SK-N-DZ (cell line): ENCODE results near the gene SORD.
"Not testable (repeated sequence)": the region's sequence is repeated elsewhere in the genome, so short reads cannot be mapped to it uniquely, and the experiment has no call there.

Source experiments
- DNase-seq: peaks from one replicate; pipeline ENCODE4 v3.0.0-alpha.2; 2015; ENCODE audit warnings: low spot score

The SORD gene

DNA sequence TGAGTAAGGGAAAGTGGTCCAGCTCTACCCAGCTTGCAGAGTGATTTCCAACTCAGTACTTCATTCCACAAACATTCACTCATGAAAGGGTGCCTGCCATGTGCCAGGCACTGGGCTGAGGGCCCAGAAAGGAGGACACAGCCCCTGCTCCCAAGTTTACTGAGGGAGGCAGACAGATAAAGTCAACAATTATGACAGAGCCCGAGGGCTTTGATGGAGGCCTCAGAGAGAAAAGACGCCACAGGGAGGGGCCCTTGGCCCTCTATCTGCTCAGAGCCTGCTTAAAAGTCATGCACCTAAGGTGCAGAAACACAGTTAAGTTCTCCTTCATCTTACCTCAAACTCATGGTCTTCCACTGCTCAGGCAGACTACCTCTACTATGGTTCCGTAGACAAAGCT is 1.7 kb downstream of the SORD start:
- not testable (repeated sequence) for DNase-seq

DNA sequence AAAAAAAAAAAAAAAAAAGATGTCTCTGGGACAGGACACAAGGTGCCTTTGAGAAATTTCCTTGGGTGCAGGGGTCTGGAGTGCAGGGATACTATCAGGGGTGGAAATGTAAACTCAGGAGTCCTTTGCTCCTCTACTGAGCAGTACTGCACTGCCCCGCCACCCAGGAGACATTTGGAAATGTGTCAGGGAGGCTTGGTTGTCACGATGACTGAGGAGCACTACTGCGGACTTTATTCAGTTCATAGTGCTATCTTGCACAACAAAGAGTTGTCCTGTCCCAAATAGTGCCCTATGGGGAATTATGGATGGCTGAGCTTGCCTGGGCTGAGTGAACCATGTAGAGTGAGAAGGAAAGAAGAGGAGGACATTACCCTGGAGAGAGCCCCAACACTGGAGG is 2.6 kb downstream of the SORD start:
- not testable (repeated sequence) for DNase-seq

DNA sequence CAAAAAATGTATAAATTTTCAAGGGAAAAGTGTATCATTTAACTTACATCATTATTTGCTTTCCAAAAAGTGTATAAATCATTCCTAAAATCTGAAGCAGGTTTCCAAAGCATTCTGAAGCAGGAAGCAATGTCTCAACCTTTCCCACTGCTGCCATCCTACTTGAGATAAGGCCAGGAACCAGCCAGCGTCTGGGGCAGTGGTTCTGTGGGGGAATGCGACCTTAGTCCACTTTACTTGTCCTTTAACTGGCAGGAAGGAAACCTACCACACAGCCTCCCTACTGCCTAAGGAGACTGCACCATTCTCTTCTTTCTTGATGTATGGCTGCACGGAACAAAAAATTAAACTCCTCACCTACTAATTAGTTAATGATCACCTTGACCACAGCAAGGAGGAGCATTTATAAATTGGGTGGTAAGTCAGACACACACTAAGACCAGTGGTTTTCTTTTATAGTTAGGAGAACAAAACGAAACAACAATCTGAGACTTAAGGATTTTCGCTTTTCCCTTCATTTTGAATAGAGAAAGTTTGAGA is 3.7 kb downstream of the SORD start:
- no peak for DNase-seq

DNA sequence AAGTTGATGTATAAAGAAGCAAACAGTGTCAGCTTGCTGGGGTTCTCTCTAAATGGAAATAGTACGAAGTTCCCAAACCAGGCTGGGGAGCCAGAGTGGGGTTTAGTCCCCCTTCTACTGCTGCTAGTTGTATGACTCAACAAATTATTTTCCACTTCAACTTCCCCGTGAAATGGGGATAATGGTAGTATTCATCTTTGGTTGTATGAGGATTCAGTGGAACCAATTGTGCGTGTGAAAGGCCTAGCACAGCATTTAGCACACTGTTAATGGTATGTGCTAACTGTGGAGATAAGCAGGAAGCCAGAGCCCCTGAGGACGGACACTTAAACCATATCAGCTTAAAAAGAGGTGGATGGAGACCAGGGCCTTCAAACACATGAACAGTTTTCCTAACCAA is 4.2 kb downstream of the SORD start:
- peak; percentile 38 for DNase-seq

DNA sequence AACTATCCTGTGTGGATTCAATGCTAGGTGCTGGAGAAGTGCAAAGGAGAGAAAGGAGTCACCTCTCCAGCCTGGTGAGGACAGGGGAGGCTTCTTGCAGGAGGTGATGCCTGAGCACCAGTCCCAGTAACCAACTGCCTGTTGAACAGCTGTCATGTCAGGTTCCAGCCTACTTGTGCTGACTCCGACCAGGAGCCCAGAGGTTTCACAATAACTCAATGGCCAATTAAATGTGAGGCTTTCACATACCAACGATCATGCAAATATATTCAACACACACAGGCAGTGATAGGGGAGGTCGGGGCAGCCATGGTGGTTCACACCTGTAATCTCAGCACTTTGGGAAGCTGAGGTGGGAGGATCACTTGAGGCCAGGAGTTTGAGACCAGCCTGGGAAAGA is 7.7 kb downstream of the SORD start:
- DNase-seq, result no peak

DNA sequence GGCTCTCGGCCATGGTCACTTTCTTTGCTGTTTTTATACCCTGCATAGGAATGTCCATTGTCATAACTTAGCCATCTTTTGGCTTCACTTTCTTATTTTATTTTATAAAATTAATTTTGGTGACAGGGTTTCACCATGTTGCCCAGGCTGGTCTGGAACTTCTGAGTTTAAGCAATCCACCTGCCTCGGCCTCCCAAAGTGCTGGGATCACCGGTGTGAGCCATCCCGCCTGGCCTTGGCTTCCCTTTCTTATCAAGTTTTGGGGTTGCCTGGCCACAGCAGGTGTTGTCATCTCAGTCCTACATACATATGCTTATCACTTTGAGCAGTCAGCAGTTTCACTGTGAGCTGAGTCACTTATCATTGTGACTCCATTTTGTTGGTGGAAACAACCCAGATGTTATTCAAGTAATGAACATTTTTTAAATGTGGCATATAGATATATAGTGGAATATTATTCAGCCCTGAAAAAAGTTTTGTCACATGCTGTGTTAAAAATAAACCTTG is 8.6 kb downstream of the SORD start:
- DNase-seq, result not testable (repeated sequence)

DNA sequence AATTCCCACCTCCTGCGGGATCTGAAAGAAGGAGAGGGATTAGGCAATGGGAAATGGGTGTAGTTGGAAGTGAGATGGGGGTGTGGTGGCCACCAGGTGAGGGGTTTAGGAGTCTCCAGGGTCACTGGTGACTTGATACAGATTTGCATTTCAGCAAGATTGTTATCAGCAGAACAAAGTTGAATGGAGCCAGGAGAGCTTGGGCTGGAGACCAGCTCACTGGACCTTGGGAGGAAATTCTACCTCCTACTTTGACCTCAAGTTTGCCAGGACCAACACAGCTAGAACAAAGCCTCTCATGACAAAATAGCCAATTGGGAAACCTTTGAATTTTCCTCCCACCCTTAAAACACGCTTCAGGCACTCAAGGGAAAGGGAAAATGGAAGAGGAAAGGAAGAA is 9.5 kb downstream of the SORD start:
- DNase-seq, result not testable (repeated sequence)

DNA sequence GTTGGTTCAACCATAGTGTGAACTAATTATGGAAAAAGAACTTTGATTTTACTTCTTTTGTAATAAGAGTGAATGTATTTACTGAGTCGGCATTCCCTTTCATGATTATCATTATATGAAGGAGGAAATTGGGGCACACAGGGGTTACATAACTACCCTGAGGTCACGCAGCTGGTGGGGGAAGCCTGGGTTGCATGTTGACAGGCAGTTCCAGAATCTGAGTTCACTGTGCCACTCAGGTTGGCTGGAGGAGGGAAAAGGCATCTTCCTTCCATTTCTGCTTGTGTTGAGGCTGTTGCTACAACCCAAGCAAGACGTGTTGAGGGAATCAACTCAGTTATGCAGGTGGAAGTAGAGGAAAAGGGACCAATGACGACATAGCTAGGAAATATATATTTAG is 11.1 kb downstream of the SORD start:
- DNase-seq, result not testable (repeated sequence)

DNA sequence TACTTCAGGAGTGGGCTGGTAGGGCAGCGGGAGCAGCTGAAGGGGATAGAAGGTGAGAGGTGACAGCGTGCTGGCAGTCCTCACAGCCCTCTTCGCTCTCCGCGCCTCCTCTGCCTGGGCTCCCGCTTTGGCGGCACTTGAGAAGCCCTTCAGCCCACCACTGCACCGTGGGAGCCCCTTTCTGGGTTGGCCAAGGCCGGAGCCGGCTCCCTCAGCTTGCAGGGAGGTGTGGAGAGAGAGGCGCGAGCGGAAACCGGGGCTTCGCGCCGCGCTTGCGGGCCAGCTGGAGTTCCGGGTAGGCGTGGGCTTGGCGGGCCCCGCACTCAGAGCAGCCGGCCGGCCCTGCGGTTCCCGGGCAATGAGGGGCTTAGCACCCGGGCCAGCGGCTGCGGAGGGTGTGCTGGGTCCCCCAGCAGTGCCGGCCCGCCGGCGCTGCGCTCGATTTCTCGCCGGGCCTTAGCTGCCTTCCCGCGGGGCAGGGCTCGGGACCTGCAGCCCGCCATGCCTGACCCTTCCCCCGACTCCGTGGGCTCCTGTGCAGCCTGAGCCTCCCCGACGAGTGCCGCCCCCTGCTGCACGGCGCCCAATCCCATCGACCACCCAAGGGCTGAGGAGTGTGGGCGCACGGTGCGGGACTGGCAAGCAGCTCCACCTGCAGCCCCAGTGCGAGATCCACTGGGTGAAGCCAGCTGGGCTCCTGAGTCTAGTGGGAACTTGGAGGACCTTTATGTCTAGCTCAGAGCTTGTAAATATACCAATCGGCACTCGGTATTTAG is 11.8 kb downstream of the SORD start:
- DNase-seq, result not testable (repeated sequence)

DNA sequence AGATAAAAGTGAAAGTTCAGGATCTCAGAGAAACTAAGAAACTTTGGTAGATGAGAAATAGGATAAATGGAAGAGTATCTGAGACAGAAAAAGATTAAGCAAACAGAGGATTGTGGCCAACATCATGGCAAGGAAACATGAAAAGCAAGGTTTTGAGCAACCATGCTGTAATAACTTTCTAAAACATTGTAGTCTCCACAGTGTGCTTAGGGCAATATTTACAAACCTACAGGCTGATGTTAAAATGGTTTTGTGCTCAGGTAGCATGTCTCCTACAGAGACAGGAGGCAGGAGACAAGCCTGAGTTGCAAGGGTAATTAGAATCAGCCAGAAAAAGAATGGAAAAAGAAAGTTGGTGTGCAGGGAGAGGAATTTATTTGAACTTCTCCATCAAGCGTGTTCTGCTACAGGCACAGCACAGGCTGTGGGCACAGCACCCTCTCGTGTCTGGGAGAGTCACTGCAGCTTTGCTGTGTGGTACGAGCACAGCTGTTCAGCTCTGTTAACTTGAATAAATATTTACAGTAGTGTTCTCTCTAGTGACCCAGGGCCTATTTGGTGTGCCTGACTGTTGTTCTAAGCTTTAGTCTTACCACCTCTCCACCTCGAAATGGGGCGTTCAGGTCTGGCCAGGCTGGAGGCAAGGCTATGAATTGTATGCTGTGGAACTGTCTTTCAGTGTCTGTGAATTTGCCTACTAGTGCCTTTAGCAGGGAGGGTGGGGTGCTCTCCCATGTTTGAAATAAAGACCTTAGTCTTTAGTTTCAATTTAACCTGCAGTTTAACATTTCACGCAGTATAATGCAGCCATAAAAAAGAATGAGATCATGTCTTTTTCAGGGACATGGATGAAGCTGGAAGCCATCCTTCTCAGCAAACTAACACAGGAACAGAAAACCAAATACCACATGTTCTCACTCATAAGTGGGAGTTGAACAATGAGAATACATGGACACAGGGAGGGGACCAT is 14.1 kb downstream of the SORD start:
- peak; percentile 57 for DNase-seq

DNA sequence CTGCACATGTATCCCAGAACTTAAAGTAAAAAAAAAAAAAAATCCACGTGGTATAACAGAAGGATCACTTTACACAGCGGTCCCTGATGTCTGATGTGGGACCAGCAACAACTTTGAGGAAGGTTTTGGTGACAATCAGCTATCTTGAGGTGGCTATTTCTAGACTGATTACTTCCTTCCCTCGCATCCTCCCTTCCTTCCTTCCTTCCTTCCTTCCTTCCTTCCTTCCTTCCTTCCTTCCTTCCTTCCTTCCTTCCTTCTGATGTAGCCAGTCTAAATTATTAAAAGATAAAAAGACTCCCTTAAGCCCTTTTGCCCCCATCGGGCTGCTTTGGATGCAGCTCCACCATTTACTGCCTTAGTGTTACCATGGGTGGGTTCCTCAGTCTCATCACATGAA is 14.9 kb downstream of the SORD start:
- no peak for DNase-seq

DNA sequence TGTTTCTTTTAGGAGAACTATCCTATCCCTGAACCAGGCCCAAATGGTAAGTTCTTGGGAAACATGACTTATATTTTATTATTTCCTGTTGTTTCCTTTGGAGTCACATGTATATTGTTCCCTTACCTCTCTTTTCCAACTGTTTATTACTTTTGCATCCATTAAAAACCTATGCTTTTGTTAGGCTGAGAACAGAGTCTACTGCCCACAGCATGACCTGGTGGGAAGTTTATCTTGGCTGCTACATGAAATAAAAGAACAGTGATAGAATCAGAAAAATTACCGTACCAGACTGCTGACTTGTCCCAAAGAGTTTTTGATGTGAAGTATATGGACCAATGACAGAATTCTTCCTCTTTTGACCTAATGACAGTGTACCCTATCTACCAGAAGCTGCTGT is 17.4 kb downstream of the SORD start:
- not testable (repeated sequence) for DNase-seq

DNA sequence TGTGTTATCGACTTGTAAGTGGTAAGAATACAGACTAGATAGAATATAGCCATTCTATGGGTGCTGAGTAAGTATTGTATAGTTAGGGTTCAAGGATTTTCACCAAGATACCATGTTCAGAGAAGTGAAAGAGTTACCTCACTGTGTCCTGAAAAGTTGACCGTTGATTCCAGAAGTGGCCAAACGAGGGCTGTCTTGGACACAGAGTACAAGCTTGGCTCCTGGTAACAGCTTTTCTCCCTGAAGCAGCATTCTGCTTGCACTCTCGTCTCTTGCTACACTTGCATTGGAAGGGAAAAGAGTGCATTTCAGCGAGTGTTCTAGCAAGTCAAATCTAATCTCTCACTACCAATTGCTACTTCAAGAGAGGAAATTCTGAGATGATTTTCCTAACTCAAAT is 18.5 kb downstream of the SORD start:
- not testable (repeated sequence) for DNase-seq

DNA sequence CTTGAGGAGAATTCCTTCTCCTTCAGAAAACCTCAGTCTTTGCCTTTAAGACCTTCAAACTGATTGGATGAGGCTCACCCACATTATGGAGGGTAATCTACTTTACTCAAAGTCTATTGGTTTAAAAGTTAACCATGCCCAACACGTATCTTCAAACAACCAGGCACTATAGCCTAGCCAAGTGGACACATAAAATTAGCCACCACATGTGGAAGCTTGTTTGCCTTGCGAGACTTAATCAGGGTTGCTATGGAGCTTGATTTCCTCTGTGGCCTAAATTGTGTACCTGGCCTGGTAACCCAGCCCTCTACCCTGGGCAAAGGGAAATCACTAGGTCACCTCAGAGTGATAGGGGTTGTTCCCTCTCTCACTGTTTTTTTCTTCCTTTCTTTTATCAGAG is 19.9 kb downstream of the SORD start:
- DNase-seq, result not testable (repeated sequence)

DNA sequence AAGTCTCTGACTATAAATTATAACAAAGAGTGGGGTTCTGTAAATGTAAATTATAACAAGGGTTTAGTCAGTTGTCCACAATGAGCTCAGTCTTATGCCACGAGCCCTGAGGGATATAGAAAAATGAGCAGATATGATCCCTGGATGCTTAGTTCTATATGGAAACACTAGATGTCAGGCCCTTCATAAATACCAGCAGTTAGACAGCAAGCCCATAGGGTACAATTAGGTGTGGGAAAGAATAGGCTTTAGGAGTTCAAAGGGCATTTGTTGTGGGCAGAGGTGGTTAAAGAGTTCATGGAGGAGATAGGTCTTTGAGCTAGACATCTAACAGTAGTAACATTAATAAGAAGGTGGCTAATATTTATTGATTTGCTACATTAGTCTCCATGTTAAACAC is 21.3 kb downstream of the SORD start:
- DNase-seq, result not testable (repeated sequence)

DNA sequence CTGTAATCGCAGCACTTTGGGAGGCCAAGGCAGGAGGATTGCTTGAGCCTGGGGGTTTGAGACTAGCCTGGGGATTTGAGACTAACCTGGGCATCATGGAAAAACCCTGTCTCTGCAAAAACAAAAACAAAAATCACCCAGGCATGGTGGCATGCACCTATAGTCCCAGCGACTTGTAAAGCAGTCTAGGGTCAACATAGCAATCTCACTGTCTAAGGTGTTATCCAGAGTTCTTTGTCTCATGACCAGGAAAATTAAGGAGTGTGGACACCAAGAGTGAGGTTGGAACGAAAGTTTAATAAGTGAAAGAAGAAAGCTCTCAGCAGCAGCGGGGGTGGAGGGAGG is 25.4 kb downstream of the SORD start:
- not testable (repeated sequence) for DNase-seq

DNA sequence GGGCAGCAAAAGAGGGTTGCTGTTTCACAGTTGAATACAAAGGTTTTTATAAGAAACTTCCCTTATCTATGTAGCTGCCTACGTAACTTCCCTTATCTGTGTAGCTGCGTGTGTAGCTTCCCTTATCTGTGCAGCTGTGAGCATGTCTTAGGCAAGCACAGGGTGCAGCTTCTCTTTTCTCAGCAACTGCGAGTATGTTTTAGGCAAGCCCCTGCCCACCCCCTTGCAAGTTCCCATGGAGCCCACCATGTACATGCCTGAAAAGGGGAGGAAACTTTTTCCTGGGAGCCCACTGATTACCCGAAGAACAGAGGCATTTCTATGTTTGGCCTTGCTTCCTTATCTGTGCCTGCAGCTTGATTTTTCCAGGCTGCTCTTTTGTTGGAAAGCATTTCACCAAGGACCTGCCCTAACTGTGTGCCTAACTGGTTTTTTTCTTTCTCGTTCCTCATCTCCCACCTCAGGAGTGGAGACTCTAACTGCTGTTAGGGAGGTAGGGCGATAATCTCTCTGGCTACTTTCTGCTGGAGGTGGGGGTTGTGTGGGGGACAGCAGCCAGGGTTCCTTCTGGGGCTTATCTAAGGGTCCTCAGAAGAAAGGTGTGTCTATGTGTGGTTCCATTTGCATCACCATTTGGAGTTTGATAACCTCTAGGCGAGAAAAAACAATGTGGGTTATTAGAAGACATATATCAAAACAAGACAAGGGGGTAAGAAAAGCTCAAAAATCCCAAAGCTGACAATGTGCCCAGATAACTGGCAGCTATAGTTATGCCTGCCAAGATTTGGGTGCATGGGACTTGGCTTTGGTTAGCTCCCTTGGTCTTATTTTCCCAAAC is 26.0 kb downstream of the SORD start:
- no peak for DNase-seq

DNA sequence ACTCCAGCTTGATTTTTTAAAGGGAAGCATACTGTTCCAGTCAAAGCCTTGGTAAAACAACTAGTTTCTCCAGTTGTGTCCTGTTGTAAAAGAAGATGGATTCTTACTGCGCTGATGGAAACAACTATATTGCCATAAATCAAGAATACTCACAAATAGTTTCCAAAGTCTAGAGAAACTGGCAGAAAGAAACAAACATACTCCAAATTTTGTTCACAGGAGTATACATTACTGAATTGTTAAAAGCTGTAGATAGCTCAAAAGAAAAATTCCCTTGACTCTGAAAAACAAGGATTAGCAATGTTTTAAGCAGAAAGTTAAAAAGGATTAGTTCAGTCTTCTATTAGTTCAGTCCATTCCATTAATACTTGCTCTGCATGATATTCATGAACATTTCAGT is 27.6 kb downstream of the SORD start:
- no peak for DNase-seq

DNA sequence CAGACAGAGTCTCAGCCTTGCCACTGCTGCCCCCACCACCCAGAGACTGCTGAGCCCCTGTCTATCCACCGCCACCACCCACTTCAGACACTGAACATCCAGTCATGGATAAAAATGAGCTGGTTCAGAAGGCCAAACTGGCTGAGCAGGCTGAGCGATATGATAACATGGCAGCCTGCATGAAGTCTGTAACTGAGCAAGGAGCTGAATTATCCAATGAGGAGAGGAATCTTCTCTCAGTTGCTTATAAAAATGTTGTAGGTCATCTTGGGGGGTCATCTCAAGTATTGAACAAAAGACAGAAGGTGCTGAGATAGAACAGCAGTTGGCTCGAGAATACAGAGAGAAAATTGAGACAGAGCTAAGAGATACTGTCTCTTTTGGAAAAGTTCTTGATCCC is 29.7 kb downstream of the SORD start:
- not testable (repeated sequence) for DNase-seq

DNA sequence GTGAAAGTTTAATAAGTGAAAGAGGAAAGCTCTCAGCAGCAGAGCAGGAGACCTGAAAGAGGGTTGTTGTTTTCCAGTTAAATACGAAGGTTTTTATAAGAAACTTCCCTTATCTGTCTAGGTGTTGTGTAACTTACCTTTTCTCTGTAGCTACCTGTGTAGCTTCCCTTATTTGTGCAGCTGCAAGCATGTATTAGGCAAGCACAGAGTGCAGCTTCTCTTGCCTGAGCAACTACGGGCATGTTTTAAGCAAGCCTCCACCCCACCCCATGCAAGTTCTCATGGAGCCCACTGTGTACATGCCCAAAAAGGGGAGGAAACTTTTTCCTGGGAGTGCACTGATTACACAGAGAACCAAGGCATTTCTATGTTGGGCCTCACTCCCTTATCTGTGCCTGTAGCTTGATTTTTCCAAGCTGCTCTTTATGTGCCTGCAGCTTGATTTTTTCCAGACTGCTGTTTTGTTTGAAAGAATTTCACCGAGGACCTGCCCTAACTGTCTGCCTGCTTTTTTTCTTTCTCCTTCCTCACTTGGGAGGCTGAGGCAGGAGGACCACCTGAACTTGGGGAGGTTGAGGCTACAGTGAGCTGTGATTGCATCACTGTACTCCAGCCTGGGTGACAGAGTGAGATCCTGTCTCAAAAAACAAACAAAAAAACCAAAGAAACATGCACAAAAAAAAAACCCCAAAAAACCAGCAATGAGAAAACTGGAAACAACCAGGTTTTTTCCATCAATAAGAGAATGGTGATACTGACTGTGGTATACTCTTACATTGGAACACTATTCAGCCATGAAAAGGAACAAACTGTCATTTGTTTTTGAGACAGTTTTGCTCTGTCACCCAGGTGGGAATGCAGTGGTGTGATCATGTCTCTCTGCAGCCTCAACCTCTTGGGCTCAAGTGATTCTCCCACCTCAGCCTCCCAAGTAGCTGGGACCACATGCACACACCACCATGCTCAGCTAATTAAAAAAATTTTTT is 36.0 kb downstream of the SORD start:
- not testable (repeated sequence) for DNase-seq
